Lower leg skin (tissue), 3 donors: Measurements from ENCODE around the gene ARHGDIA.

Source experiments
- POLR2A ChIP-seq, 2 donors: fragments of 450-650 bp; IDR thresholded peaks; one replicate each; pipeline ENCODE4 v1.6.1; 2016 to 2017; ENCODE audit warnings: antibody characterized with exemption in 2 of 2, mild to moderate bottlenecking in 1 of 2, moderate library complexity in 1 of 2
- TF ChIP-seq, protein P1 (sequence below), 3 donors: fragments of 450-650 bp; IDR thresholded peaks; one replicate each; pipeline ENCODE4 v1.5.1; 2016; ENCODE audit warnings: antibody characterized with exemption in 3 of 3, mild to moderate bottlenecking in 3 of 3, moderate library complexity in 2 of 3

DNA sequence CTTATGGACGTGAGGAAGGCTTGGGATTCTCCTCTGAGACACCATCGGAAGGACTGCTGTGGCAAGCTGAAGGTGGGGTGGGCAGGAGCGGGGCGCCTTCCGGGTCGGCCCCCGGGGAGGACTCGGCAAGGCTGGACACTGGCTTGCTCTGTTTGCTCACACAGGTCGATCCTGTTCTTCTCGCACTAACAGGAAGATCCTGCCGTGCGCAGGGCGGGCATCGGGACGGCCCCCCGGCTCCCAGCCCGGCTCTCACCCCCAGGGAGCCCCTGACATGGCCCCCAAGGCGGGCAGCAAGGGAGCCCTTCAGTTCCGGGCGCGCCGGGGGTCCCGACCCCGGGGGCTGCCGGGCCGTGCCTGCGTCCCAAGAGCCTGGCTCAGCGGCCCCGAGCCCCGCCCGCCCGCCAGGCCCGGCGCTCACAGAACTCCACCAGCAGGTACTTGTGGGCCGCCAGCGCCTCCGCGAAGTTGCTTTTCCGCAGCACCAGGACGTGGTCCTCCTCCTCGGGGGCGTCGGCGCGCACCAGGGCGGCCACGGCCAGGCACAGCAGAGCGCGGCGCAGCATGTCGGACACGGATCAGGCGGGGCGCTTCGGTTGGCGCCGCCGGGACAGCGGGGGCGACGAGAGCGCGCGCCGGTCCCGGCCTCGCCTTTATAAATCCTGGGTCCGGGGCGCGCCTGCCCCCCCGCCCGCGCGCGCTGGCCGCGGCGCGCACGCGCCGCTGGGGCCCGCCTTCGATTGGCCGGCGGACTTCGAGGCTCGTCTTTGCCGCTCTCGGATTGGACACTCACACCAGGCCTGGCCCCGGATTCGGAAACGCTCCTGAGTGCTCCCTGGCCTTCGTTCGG is 11.0 kb downstream of the ARHGDIA start, which contains the start of gene P4HB:
- no peak for TF ChIP-seq POLR2A (IDR thresholded peaks at IDR 0.05)
- TF ChIP-seq, protein P1, sequence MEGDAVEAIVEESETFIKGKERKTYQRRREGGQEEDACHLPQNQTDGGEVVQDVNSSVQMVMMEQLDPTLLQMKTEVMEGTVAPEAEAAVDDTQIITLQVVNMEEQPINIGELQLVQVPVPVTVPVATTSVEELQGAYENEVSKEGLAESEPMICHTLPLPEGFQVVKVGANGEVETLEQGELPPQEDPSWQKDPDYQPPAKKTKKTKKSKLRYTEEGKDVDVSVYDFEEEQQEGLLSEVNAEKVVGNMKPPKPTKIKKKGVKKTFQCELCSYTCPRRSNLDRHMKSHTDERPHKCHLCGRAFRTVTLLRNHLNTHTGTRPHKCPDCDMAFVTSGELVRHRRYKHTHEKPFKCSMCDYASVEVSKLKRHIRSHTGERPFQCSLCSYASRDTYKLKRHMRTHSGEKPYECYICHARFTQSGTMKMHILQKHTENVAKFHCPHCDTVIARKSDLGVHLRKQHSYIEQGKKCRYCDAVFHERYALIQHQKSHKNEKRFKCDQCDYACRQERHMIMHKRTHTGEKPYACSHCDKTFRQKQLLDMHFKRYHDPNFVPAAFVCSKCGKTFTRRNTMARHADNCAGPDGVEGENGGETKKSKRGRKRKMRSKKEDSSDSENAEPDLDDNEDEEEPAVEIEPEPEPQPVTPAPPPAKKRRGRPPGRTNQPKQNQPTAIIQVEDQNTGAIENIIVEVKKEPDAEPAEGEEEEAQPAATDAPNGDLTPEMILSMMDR (IDR thresholded peaks at IDR 0.05) = no peak
